Smooth muscle cell (in vitro differentiated cells): ENCODE measurements around the gene CRY2. TPM values are rescaled to one million over a fixed set of nuclear protein-coding genes. Genes with fewer than 3 reads are reported as not detected.

Source experiments
- DNase-seq: peaks from one replicate; lab custom pipeline; 2025; ENCODE audit not compliant: unreplicated experiment; lab: John Stamatoyannopoulos, UW
- H2AFZ ChIP-seq: fragments of 200-600 bp; sonication (generic); 2 replicates; pipeline ENCODE4 v1.6.0; 2016; ENCODE audit warnings: antibody characterized with exemption, low read depth, mild to moderate bottlenecking
- H3F3A ChIP-seq: fragments of 200-600 bp; sonication (generic); 2 replicates; pipeline ENCODE4 v1.6.0; 2017; ENCODE audit warnings: antibody characterized with exemption, low read depth
- H3K27ac ChIP-seq: fragments of 200-600 bp; sonication (generic); 2 replicates; pipeline ENCODE4 v1.5.1; 2016; ENCODE audit warnings: low read depth, mild to moderate bottlenecking
- H3K27me3 ChIP-seq: fragments of 200-600 bp; sonication (generic); 2 replicates; pipeline ENCODE4 v1.6.1; 2016; ENCODE audit warnings: low read depth, mild to moderate bottlenecking
- H3K36me3 ChIP-seq: fragments of 200-600 bp; sonication (generic); 2 replicates; pipeline ENCODE4 v1.5.1; 2016; ENCODE audit warnings: low read depth
- H3K4me1 ChIP-seq: fragments of 200-600 bp; sonication (generic); 2 replicates; pipeline ENCODE4 v1.5.1; 2016; ENCODE audit warnings: low read depth
- H3K4me2 ChIP-seq: fragments of 200-600 bp; sonication (generic); 2 replicates; pipeline ENCODE4 v1.6.0; 2016; ENCODE audit warnings: mild to moderate bottlenecking
- H3K4me3 ChIP-seq: fragments of 200-600 bp; sonication (generic); 2 replicates; pipeline ENCODE4 v1.5.1; 2016; ENCODE audit warnings: mild to moderate bottlenecking
- H3K79me2 ChIP-seq: fragments of 200-600 bp; sonication (generic); 2 replicates; pipeline ENCODE4 v1.6.0; 2016; ENCODE audit warnings: low read depth, mild to moderate bottlenecking
- H3K9ac ChIP-seq: fragments of 200-600 bp; sonication (generic); 2 replicates; pipeline ENCODE4 v1.6.0; 2016; ENCODE audit warnings: low read depth
- H3K9me3 ChIP-seq: fragments of 200-600 bp; sonication (generic); replicated peaks from 2 replicates; pipeline ENCODE4 v1.5.1; 2016; ENCODE audit warnings: low read depth
- H4K20me1 ChIP-seq: fragments of 200-600 bp; sonication (generic); 2 replicates; pipeline ENCODE4 v1.6.0; 2016; ENCODE audit warnings: low read depth
- CTCF ChIP-seq: fragments of 200-600 bp; sonication (generic); IDR thresholded peaks from 2 replicates; pipeline ENCODE4 v1.5.1; 2017; ENCODE audit warnings: borderline replicate concordance, mild to moderate bottlenecking, antibody characterized with exemption; ENCODE audit not compliant: insufficient read depth, poor library complexity, severe bottlenecking
- WGBS: methylation state at CpG from one replicate; pipeline ENCODE4 v1.1.7; 2016; ENCODE audit warnings: low lambda C conversion rate; 5-methylcytosine and 5-hydroxymethylcytosine counted together
- polyA plus RNA-seq: library from polyadenylated mRNA; unstranded; fragments of >200 nt; fragmentation: Nextera tagmentation; extraction: Ambion mirVana; gene quantifications from 2 replicates; pipeline ENCODE4 v1.2.1, GENCODE V29; 2016
- total RNA-seq: library from RNA; depleted of rRNA; stranded (reverse); fragments of >200 nt; gene quantifications from 2 replicates; pipeline ENCODE4 v1.2.3, GENCODE V29; 2014

CRY2 gene
- total and polyA plus RNA-seq, 2 experiments from 2014 or later, result 26.1 to 30.3 TPM

- Histone ChIP-seq H3K4me1 (no peaks in the 10 kb centered on the region), H3K9me3 (no peaks in the 10 kb centered on the region), H3K27me3 (peaks cover 12% of the 10 kb centered on the region), H2AFZ (no peak overlapping the region), H3K4me2 (no peak overlapping the region), H3K4me3 (no peak overlapping the region), H3F3A (no peaks in the 10 kb centered on the region), H4K20me1 (peaks cover 25% of the 10 kb centered on the region), H3K9ac (no peak overlapping the region), H3K27ac (no peak overlapping the region), H3K79me2 (no peaks in the 10 kb centered on the region), H3K36me3 (no peaks in the 10 kb centered on the region)
- 91% methylated on average over 8 of the region's 10 CpGs for WGBS
- TF ChIP-seq CTCF, result no peak
- no peak for DNase-seq
Observed at GRCh38 chr11:45887587-45887986, 40.3 kb downstream of the CRY2 start.

GRCh38 chr11:45889555-45889954, 42.3 kb downstream of the CRY2 start:
- Histone ChIP-seq H3K9me3 (no peaks in the 10 kb centered on the region), H3K36me3 (no peaks in the 10 kb centered on the region), H3K4me2 (no peak overlapping the region), H2AFZ (no peak overlapping the region), H3K9ac (no peak overlapping the region), H3K4me1 (no peaks in the 10 kb centered on the region), H3F3A (no peaks in the 10 kb centered on the region), H3K27me3 (peaks cover 12% of the 10 kb centered on the region), H3K4me3 (no peak overlapping the region), H4K20me1 (peaks cover 7% of the 10 kb centered on the region), H3K79me2 (no peaks in the 10 kb centered on the region), H3K27ac (no peak overlapping the region)
- WGBS, result 88% methylated on average over 8 of the region's 8 CpGs
- no peak for DNase-seq
- TF ChIP-seq CTCF, result no peak

- no peak for DNase-seq
- no peaks in the 10 kb centered on the region for H3K36me3 ChIP-seq
- H3K79me2 ChIP-seq, result no peaks in the 10 kb centered on the region
- H2AFZ ChIP-seq, result no peak overlapping the region
- peaks cover 12% of the 10 kb centered on the region for H3K27me3 ChIP-seq
- H3K9me3 ChIP-seq, result no peaks in the 10 kb centered on the region
- TF ChIP-seq CTCF, result no peak
- no peak overlapping the region for H3K9ac ChIP-seq
- peaks cover 3% of the 10 kb centered on the region for H4K20me1 ChIP-seq
- no peak overlapping the region for H3K4me3 ChIP-seq
- H3K4me1 ChIP-seq, result no peaks in the 10 kb centered on the region
- no peak overlapping the region for H3K4me2 ChIP-seq
- H3F3A ChIP-seq, result no peaks in the 10 kb centered on the region
- WGBS, result 95% methylated on average over 9 of the region's 9 CpGs
- H3K27ac ChIP-seq, result no peak overlapping the region
Observed at GRCh38 chr11:45889966-45890365, 42.7 kb downstream of the CRY2 start.

- H3K4me1 ChIP-seq, result peaks cover 2% of the 10 kb centered on the region
- no peak overlapping the region for H2AFZ ChIP-seq
- no peak for DNase-seq
- H4K20me1 ChIP-seq, result no peaks in the 10 kb centered on the region
- no peaks in the 10 kb centered on the region for H3K36me3 ChIP-seq
- no peak for TF ChIP-seq CTCF
- H3K9me3 ChIP-seq, result no peaks in the 10 kb centered on the region
- peaks cover 8% of the 10 kb centered on the region for H3K27me3 ChIP-seq
- H3K27ac ChIP-seq, result no peak overlapping the region
- no peak overlapping the region for H3K4me2 ChIP-seq
- no peaks in the 10 kb centered on the region for H3K79me2 ChIP-seq
- WGBS, result 88% methylated on average over 9 of the region's 9 CpGs
- H3F3A ChIP-seq, result no peaks in the 10 kb centered on the region
- no peak overlapping the region for H3K9ac ChIP-seq
- no peak overlapping the region for H3K4me3 ChIP-seq
Observed at GRCh38 chr11:45890886-45891550, 43.7 kb downstream of the CRY2 start.
